ENCODE data around the gene MSANTD2. TPM values are rescaled to one million over a fixed set of nuclear protein-coding genes. Genes with fewer than 3 reads are reported as not detected.

Gene MSANTD2
- polyA plus RNA-seq, 1 of the 3 experiments (the other 2 are of a cell fraction): 6.4 TPM

DNA sequence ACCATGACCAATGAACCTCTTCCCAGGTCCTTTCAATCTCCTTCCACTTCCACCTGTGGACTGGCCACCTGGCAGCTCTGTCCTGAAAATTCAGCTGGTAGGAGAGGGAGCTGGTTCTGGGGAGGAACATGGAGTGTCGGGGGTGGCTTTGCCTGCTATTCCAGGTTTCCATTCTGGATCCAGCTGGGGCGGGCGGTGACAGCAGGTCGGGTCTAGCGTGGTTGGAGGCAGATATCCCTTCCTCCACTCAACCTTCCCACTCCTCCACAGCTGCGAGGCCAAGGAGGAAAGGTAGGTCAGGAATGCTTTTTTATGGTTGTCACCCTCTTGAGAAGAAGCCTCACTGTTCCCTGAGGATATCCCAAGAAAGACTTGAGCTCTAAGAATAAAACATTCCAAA lies 57.2 kb downstream of the MSANTD2 start:
- Histone ChIP-seq H3K79me2 (ENCODE audit: insufficient read depth) (no peaks in the 10 kb centered on the region), H3F3A (replicated peaks; ENCODE audit: insufficient read depth) (peaks cover 3% of the 10 kb centered on the region), H2AFZ (ENCODE audit: low read depth) (no peak overlapping the region), H3K27me3 (ENCODE audit: insufficient read depth) (no peaks in the 10 kb centered on the region), H4K20me1 (ENCODE audit: insufficient read depth) (no peaks in the 10 kb centered on the region), H3K4me2 (no peak overlapping the region), H3K9me2 (no peaks in the 10 kb centered on the region), H3K9ac (no peak overlapping the region), H3K4me1 (ENCODE audit: control insufficient read depth in 1 of 2, insufficient read depth in 2 of 2, low read depth in 1 of 2, low read length in 1 of 2) (peaks cover 0 to 12% of the 10 kb centered on the region in 2 experiments; a peak in 2 of 4 replicates), H3K9me3 (no peaks in the 10 kb centered on the region), H3K4me3 (ENCODE audit: low read depth in 2 of 2, low read length in 1 of 2) (no peak overlapping the region), H3K27ac (ENCODE audit: low read depth in 2 of 2, low read length in 1 of 2) (no peak overlapping the region), H3K36me3 (replicated peaks in 1 of 2; ENCODE audit: control insufficient read depth in 1 of 2, insufficient read depth in 2 of 2, low read length in 1 of 2) (no peaks in the 10 kb centered on the region)
- ChIA-PET POLR2A (no interaction called here), CTCF (interaction anchor here (0.8 to 2.0 kb wide), 5 partner anchors 15 to 124 kb away, joined by 3 to 9 read pairs (median 3); no protein-coding TSS in a partner anchor)
- TF ChIP-seq RFX5 (IDR thresholded peaks at IDR 0.05; ENCODE audit: low read length): no peak
- no peak for TF ChIP-seq RXRA (IDR thresholded peaks at IDR 0.05; ENCODE audit: borderline replicate concordance, low read depth)
- TF ChIP-seq TAF1 (IDR thresholded peaks at IDR 0.05; ENCODE audit: borderline replicate concordance, low read depth, low read length): no peak
- TF ChIP-seq RCOR1 (IDR thresholded peaks at IDR 0.05; ENCODE audit: low read length): no peak
- TF ChIP-seq NRF1 (IDR thresholded peaks at IDR 0.05; ENCODE audit: low read depth, low read length): no peak
- TF ChIP-seq, protein P1, sequence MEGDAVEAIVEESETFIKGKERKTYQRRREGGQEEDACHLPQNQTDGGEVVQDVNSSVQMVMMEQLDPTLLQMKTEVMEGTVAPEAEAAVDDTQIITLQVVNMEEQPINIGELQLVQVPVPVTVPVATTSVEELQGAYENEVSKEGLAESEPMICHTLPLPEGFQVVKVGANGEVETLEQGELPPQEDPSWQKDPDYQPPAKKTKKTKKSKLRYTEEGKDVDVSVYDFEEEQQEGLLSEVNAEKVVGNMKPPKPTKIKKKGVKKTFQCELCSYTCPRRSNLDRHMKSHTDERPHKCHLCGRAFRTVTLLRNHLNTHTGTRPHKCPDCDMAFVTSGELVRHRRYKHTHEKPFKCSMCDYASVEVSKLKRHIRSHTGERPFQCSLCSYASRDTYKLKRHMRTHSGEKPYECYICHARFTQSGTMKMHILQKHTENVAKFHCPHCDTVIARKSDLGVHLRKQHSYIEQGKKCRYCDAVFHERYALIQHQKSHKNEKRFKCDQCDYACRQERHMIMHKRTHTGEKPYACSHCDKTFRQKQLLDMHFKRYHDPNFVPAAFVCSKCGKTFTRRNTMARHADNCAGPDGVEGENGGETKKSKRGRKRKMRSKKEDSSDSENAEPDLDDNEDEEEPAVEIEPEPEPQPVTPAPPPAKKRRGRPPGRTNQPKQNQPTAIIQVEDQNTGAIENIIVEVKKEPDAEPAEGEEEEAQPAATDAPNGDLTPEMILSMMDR (IDR thresholded peaks at IDR 0.05): no peak
- no peak for TF ChIP-seq SMC3 (IDR thresholded peaks at IDR 0.05; ENCODE audit: low read depth, low read length)
- no peak for TF ChIP-seq FOXJ3 (CRISPR knock-in tag; IDR thresholded peaks at IDR 0.05)
- TF ChIP-seq MXI1 (IDR thresholded peaks at IDR 0.05; ENCODE audit: low read depth, low read length): no peak
- TF ChIP-seq EZH2phosphoT487 (IDR thresholded peaks at IDR 0.05; ENCODE audit: borderline replicate concordance, low read depth): no peak
- no peak for TF ChIP-seq POLR2AphosphoS5 (IDR thresholded peaks at IDR 0.05; ENCODE audit: low read depth, low read length)
- TF ChIP-seq TEAD4 (IDR thresholded peaks at IDR 0.05; ENCODE audit: borderline replicate concordance, insufficient read depth): no peak
- no peak for TF ChIP-seq TCF12 (IDR thresholded peaks at IDR 0.05)
- TF ChIP-seq ELF1 (IDR thresholded peaks at IDR 0.05): no peak
- no peak for TF ChIP-seq USF2 (IDR thresholded peaks at IDR 0.05; ENCODE audit: borderline replicate concordance, low read depth, low read length)
- no peak for TF ChIP-seq GATA2 (CRISPR knock-in tag; IDR thresholded peaks at IDR 0.05)
- no peak for TF ChIP-seq MAX (IDR thresholded peaks at IDR 0.05; ENCODE audit: low read depth)
- no peak for TF ChIP-seq SIN3A (IDR thresholded peaks at IDR 0.05; ENCODE audit: borderline replicate concordance, low read depth, low read length)
- no peak for TF ChIP-seq USF1 (IDR thresholded peaks at IDR 0.05; ENCODE audit: borderline replicate concordance, low read depth)
- no peak for DNase-seq
- 80% methylated on average over 6 of the region's 6 CpGs for WGBS (ENCODE audit: low lambda C conversion rate)

Data from SK-N-SH (cell line).